HL-60 (cell line): ENCODE data around the gene RICTOR.

ENCODE experiments used
- DNase-seq, 2 experiments: peaks; one replicate each; pipeline ENCODE4 v3.0.0-alpha.2; 2010 to 2020; ENCODE audit warnings: low read depth in 1 of 2, low spot score in 1 of 2
- H3K27ac ChIP-seq: fragments of 250-450 bp; sonication (Bioruptor Pico); replicated peaks from 2 replicates; pipeline ENCODE4 v1.5.1; 2020; ENCODE audit warnings: mild to moderate bottlenecking, moderate library complexity
- H3K27me3 ChIP-seq: fragments of 250-450 bp; sonication (Bioruptor Pico); 2 replicates; pipeline ENCODE4 v1.5.1; 2021; ENCODE audit warnings: mild to moderate bottlenecking, moderate library complexity; ENCODE audit not compliant: insufficient read depth, poor library complexity, severe bottlenecking
- H3K4me3 ChIP-seq: replicated peaks from 2 replicates; pipeline ENCODE4 v1.5.1; 2011; ENCODE audit warnings: mild to moderate bottlenecking, control low read depth, low read length; ENCODE audit not compliant: insufficient read depth
- CTCF ChIP-seq: IDR thresholded peaks from one replicate; pipeline ENCODE4 v1.5.1; 2011; ENCODE audit warnings: low read length, control low read depth, inconsistent platforms; ENCODE audit not compliant: insufficient read depth
- GABPA ChIP-seq: IDR thresholded peaks from 2 replicates; pipeline ENCODE4 v1.6.1; 2012; ENCODE audit warnings: low read depth
- POLR2AphosphoS5 ChIP-seq: IDR thresholded peaks from 2 replicates; pipeline ENCODE4 v1.6.1; 2012; ENCODE audit warnings: low read depth
- REST ChIP-seq: IDR thresholded peaks from 2 replicates; pipeline ENCODE4 v1.6.1; 2012; ENCODE audit warnings: low read depth; ENCODE audit not compliant: insufficient replicate concordance
- SPI1 ChIP-seq: IDR thresholded peaks from 2 replicates; pipeline ENCODE4 v1.6.1; 2012; ENCODE audit warnings: low read depth, mild to moderate bottlenecking, borderline replicate concordance

RICTOR gene

GRCh38 chr5:38913714-38914113, 160.5 kb downstream of the RICTOR start:
- DNase-seq: no peak
- TF ChIP-seq REST: no peak
- TF ChIP-seq GABPA: no peak
- no peak for TF ChIP-seq POLR2AphosphoS5
- TF ChIP-seq CTCF: no peak
- no peak for TF ChIP-seq SPI1

GRCh38 chr5:38911933-38912332, 162.3 kb downstream of the RICTOR start:
- H3K4me3 ChIP-seq: no peak overlapping the region
- no peaks in the 10 kb centered on the region for H3K27me3 ChIP-seq
- no peak overlapping the region for H3K27ac ChIP-seq
- TF ChIP-seq SPI1 (peak; percentile 61), REST (no peak)
- no peak for DNase-seq

More at GRCh38 chr5:38913714-38914113, 160.5 kb downstream of the RICTOR start:
- no peaks in the 10 kb centered on the region for H3K27me3 ChIP-seq
- H3K27ac ChIP-seq: no peak overlapping the region
- H3K4me3 ChIP-seq: no peak overlapping the region

GRCh38 chr5:38906503-38906902, 167.7 kb downstream of the RICTOR start:
- Histone ChIP-seq H3K27me3 (no peaks in the 10 kb centered on the region), H3K27ac (no peak overlapping the region), H3K4me3 (no peak overlapping the region)
- DNase-seq: no peak
- TF ChIP-seq POLR2AphosphoS5: no peak
- TF ChIP-seq REST: no peak
- TF ChIP-seq CTCF: no peak
- no peak for TF ChIP-seq GABPA
- TF ChIP-seq SPI1: no peak

GRCh38 chr5:38905516-38905915, 168.7 kb downstream of the RICTOR start:
- TF ChIP-seq GABPA: no peak
- Histone ChIP-seq H3K27me3 (no peaks in the 10 kb centered on the region), H3K4me3 (no peak overlapping the region), H3K27ac (no peak overlapping the region)
- no peak for DNase-seq
